ENCODE results near the gene TTC34.
"Not testable (repeated sequence)": the region's sequence is repeated elsewhere in the genome, so short reads cannot be mapped to it uniquely, and the experiment has no call there.

Gene TTC34

GRCh38 chr1:2784854-2785630 is 16.5 kb downstream of the TTC34 start:
- Mint-ChIP-seq H3K27me3 (peaks cover 39% of the 10 kb centered on the region), H3K27ac (no peak overlapping the region), H3K36me3 (peaks cover 6% of the 10 kb centered on the region), H3K4me1 (no peaks in the 10 kb centered on the region), H3K9me3 (peaks cover 11% of the 10 kb centered on the region), H3K4me3 (no peak overlapping the region)
- no peak for ATAC-seq

- ATAC-seq: no peak
- Mint-ChIP-seq H3K4me1 (no peaks in the 10 kb centered on the region), H3K27ac (no peak overlapping the region)
These were observed 17.8 kb downstream of the TTC34 start for GRCh38 chr1:2783435-2784397.

GRCh38 chr1:2783069-2783434 is 18.4 kb downstream of the TTC34 start:
- Mint-ChIP-seq H3K27ac (no peak overlapping the region), H3K9me3 (peaks cover 11% of the 10 kb centered on the region), H3K27me3 (peaks cover 45% of the 10 kb centered on the region), H3K4me3 (no peak overlapping the region), H3K4me1 (no peaks in the 10 kb centered on the region), H3K36me3 (peaks cover 6% of the 10 kb centered on the region)
- ATAC-seq: no peak

More at GRCh38 chr1:2783435-2784397, 17.8 kb downstream of the TTC34 start:
- Mint-ChIP-seq H3K9me3 (peaks cover 11% of the 10 kb centered on the region), H3K4me3 (no peak overlapping the region), H3K36me3 (peaks cover 6% of the 10 kb centered on the region), H3K27me3 (peaks cover 46% of the 10 kb centered on the region)

GRCh38 chr1:2781627-2782026 is 19.9 kb downstream of the TTC34 start:
- peaks cover 33% of the 10 kb centered on the region for H3K27me3 Mint-ChIP-seq
- H3K4me3 Mint-ChIP-seq: no peak overlapping the region
- no peaks in the 10 kb centered on the region for H3K4me1 Mint-ChIP-seq
- no peak for ATAC-seq
- no peak overlapping the region for H3K27ac Mint-ChIP-seq
- H3K9me3 Mint-ChIP-seq: peaks cover 11% of the 10 kb centered on the region
- peaks cover 6% of the 10 kb centered on the region for H3K36me3 Mint-ChIP-seq

- Mint-ChIP-seq H3K36me3 (peaks cover 6% of the 10 kb centered on the region), H3K27ac (no peak overlapping the region), H3K9me3 (peaks cover 11% of the 10 kb centered on the region), H3K4me1 (no peaks in the 10 kb centered on the region), H3K27me3 (peaks cover 26% of the 10 kb centered on the region), H3K4me3 (no peak overlapping the region)
- ATAC-seq: no peak
These were observed 23.3 kb downstream of the TTC34 start for GRCh38 chr1:2778220-2778592.

- Mint-ChIP-seq H3K4me3 (no peak overlapping the region), H3K4me1 (no peaks in the 10 kb centered on the region), H3K36me3 (peaks cover 6% of the 10 kb centered on the region), H3K27ac (no peak overlapping the region), H3K27me3 (peaks cover 26% of the 10 kb centered on the region), H3K9me3 (peaks cover 11% of the 10 kb centered on the region)
- ATAC-seq: no peak
These were observed 23.9 kb downstream of the TTC34 start for GRCh38 chr1:2777424-2778219.

- not testable (repeated sequence) for H3K36me3 Mint-ChIP-seq, H3K4me3 Mint-ChIP-seq, H3K27ac Mint-ChIP-seq, ATAC-seq, H3K9me3 Mint-ChIP-seq, H3K4me1 Mint-ChIP-seq
- peaks cover 21% of the 10 kb centered on the region for H3K27me3 Mint-ChIP-seq
These were observed 26.2 kb downstream of the TTC34 start for GRCh38 chr1:2775333-2775732.

GRCh38 chr1:2768052-2768451 is 33.4 kb downstream of the TTC34 start:
- ATAC-seq, H3K9me3 Mint-ChIP-seq, H3K4me3 Mint-ChIP-seq, H3K4me1 Mint-ChIP-seq, H3K36me3 Mint-ChIP-seq, H3K27me3 Mint-ChIP-seq, H3K27ac Mint-ChIP-seq: not testable (repeated sequence)

- H3K36me3 Mint-ChIP-seq, ATAC-seq, H3K9me3 Mint-ChIP-seq, H3K27ac Mint-ChIP-seq, H3K4me1 Mint-ChIP-seq, H3K4me3 Mint-ChIP-seq, H3K27me3 Mint-ChIP-seq: not testable (repeated sequence)
These were observed 42.1 kb downstream of the TTC34 start for GRCh38 chr1:2759433-2759832.

GRCh38 chr1:2757519-2757918 is 44.0 kb downstream of the TTC34 start:
- not testable (repeated sequence) for H3K9me3 Mint-ChIP-seq, H3K4me3 Mint-ChIP-seq, H3K36me3 Mint-ChIP-seq, H3K4me1 Mint-ChIP-seq, H3K27ac Mint-ChIP-seq, H3K27me3 Mint-ChIP-seq, ATAC-seq

- H3K27me3 Mint-ChIP-seq, ATAC-seq, H3K36me3 Mint-ChIP-seq, H3K27ac Mint-ChIP-seq, H3K4me3 Mint-ChIP-seq, H3K4me1 Mint-ChIP-seq, H3K9me3 Mint-ChIP-seq: not testable (repeated sequence)
These were observed 46.1 kb downstream of the TTC34 start for GRCh38 chr1:2755426-2755825.

GRCh38 chr1:2754597-2754996 is 46.9 kb downstream of the TTC34 start:
- ATAC-seq, H3K4me3 Mint-ChIP-seq, H3K9me3 Mint-ChIP-seq, H3K4me1 Mint-ChIP-seq, H3K27me3 Mint-ChIP-seq, H3K27ac Mint-ChIP-seq, H3K36me3 Mint-ChIP-seq: not testable (repeated sequence)

GRCh38 chr1:2752503-2752902 is 49.0 kb downstream of the TTC34 start:
- H3K27me3 Mint-ChIP-seq, ATAC-seq, H3K27ac Mint-ChIP-seq, H3K9me3 Mint-ChIP-seq, H3K36me3 Mint-ChIP-seq, H3K4me1 Mint-ChIP-seq, H3K4me3 Mint-ChIP-seq: not testable (repeated sequence)

- not testable (repeated sequence) for H3K27me3 Mint-ChIP-seq, H3K9me3 Mint-ChIP-seq, H3K4me3 Mint-ChIP-seq, ATAC-seq, H3K27ac Mint-ChIP-seq, H3K36me3 Mint-ChIP-seq, H3K4me1 Mint-ChIP-seq
These were observed 49.6 kb downstream of the TTC34 start for GRCh38 chr1:2751866-2752265.

Measured in stimulated activated memory B cell treated with anti-CD40 and anti-IgM and Interleukin-4, amounts not matched to agents 10 μg/mL and 1 μg/mL and 100 μg/mL, for 72 hours (primary cell).